Stomach (tissue), 9 donors: ENCODE data around the gene GPRC5B. TPM values are rescaled to one million over a fixed set of nuclear protein-coding genes. Genes with fewer than 3 reads are reported as not detected.

Source experiments
- DNase-seq, 2 donors: peaks; one replicate each; pipeline versions ENCODE4 v3.0.0 to v3.0.0-alpha.2; 2013 to 2019
- H3K27ac ChIP-seq, 5 donors: fragments of 200-600 bp in 4 of 5; sonication (generic) in 4 of 5; one replicate each; pipeline ENCODE4 v1.5.1; 2013 to 2019; ENCODE audit warnings: mild to moderate bottlenecking in 1 of 5, moderate library complexity in 1 of 5
- H3K27me3 ChIP-seq, 3 donors: fragments of 200-600 bp; sonication (generic); one replicate each; pipeline ENCODE4 v1.5.1; 2017 to 2019; ENCODE audit warnings: mixed run types in 1 of 3
- H3K36me3 ChIP-seq, 4 donors: fragments of 200-600 bp; sonication (generic); 1 replicate in 3 of 4; 2 replicates in 1 of 4; pipeline ENCODE4 v1.5.1; 2016 to 2019
- H3K4me1 ChIP-seq, 4 donors: fragments of 200-600 bp; sonication (generic); one replicate each; pipeline ENCODE4 v1.5.1; 2016 to 2019
- H3K4me3 ChIP-seq, 4 donors: fragments of 200-600 bp; sonication (generic) in 3 of 4; one replicate each; pipeline ENCODE4 v1.5.1; 2016 to 2019; ENCODE audit warnings: mild to moderate bottlenecking in 1 of 4
- H3K9me3 ChIP-seq, 4 donors: fragments of 200-600 bp; sonication (generic); one replicate each; pipeline ENCODE4 v1.5.1; 2016 to 2019
- EP300 ChIP-seq: sonication (generic); formaldehyde crosslinking; IDR thresholded peaks from one replicate; pipeline ENCODE4 v1.6.1; 2017; ENCODE audit warnings: antibody characterized with exemption
- POLR2A ChIP-seq, 4 donors: fragments of 450-650 bp; IDR thresholded peaks; one replicate each; pipeline ENCODE4 v1.6.1; 2016; ENCODE audit warnings: antibody characterized with exemption in 4 of 4, control low read depth in 2 of 4, mild to moderate bottlenecking in 1 of 4, moderate library complexity in 1 of 4
- POLR2AphosphoS5 ChIP-seq, 3 donors: sonication (generic); formaldehyde crosslinking; IDR thresholded peaks; one replicate each; pipeline ENCODE4 v1.6.1; 2016; ENCODE audit warnings: antibody characterized with exemption in 3 of 3
- WGBS, 5 donors: extraction: QIAGEN DNeasy Blood & Tissue Kit in 3 of 5; methylation state at CpG; one replicate each; pipeline versions ENCODE4 v1.1.5 to v1.1.7; 2013 to 2018; 5-methylcytosine and 5-hydroxymethylcytosine counted together
- intact Hi-C: fragments of 100-400 bp; cut with DNase I; formaldehyde crosslinking; loops from one replicate; pipeline ENCODE4 v1.15.1; 2023; ENCODE audit warnings: low total_unique reads
- polyA plus RNA-seq, 3 donors: library from polyadenylated mRNA; stranded (reverse); fragments of 200-250 nt; gene quantifications; one replicate each; pipeline ENCODE4 v1.2.3, GENCODE V29; 2013
- total RNA-seq, 5 donors: library from RNA; depleted of rRNA; stranded (reverse); fragments of >200 nt; gene quantifications; one replicate each; pipeline versions ENCODE4 v1.1.0 to v1.2.3, GENCODE V29; 2014 to 2016
- TF ChIP-seq, protein P1 (sequence below), 7 experiments: fragments of 450-650 bp in 4 of 7; fragments of 200-600 bp in 3 of 7; sonication (generic) in 3 of 7; IDR thresholded peaks; one replicate each; pipeline ENCODE4 v1.5.1; 2016 to 2019; ENCODE audit warnings: antibody characterized with exemption in 7 of 7, control low read depth in 2 of 7, mild to moderate bottlenecking in 1 of 7
- donor health status: healthy with polysubstance abuse.
- donor health status: Bipolar disorder and iron deficiency.
- donor health status: healthy.

Gene GPRC5B
- total and polyA plus RNA-seq, 8 donors: 6.1 to 77.2 (median 24.6) TPM

DNA sequence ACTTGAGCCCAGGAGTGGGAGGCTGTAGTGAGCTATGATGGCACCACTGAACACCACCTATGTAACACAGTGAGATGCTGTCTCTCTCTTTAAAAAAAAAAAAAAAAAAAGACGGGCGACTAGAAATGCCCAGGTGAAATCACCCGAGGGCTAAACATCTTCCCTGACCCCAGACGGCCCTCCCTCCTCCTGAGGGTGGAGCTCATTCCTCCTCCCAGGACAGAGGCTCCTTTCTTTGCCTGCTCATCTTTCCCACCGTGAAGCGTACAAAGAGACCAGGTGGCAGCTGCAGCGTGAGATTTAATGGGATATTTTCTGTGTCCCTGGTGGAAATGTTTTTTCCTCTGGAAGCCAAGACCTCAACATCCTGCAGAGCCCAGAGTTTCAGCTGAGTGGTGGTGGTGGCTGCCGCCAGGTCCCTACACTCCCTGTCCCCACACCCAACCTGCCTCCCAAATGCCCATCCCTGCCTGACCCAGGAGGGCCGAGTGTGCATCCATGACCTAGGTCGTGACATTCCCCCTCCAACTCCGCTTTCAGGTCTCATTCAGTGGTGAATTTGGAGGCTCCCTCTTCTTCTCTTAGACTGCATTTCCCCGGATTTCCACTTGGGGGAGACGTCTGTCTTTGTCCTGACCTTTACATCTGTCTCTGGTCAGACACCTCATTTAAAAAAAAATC is 14.4 kb upstream of the GPRC5B start:
- H3K9me3 ChIP-seq: no peaks in the 10 kb centered on the region
- TF ChIP-seq, protein P1, sequence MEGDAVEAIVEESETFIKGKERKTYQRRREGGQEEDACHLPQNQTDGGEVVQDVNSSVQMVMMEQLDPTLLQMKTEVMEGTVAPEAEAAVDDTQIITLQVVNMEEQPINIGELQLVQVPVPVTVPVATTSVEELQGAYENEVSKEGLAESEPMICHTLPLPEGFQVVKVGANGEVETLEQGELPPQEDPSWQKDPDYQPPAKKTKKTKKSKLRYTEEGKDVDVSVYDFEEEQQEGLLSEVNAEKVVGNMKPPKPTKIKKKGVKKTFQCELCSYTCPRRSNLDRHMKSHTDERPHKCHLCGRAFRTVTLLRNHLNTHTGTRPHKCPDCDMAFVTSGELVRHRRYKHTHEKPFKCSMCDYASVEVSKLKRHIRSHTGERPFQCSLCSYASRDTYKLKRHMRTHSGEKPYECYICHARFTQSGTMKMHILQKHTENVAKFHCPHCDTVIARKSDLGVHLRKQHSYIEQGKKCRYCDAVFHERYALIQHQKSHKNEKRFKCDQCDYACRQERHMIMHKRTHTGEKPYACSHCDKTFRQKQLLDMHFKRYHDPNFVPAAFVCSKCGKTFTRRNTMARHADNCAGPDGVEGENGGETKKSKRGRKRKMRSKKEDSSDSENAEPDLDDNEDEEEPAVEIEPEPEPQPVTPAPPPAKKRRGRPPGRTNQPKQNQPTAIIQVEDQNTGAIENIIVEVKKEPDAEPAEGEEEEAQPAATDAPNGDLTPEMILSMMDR (IDR thresholded peaks at IDR 0.05): peak in 5 of 7 experiments; percentile 33 to 73 (median 61)
- no peak for TF ChIP-seq POLR2AphosphoS5 (IDR thresholded peaks at IDR 0.05)
- DNase-seq: peak; percentile 46 to 72
- H3K27me3 ChIP-seq: peaks cover 0 to 15% (median 0%) of the 10 kb centered on the region in 3 donors
- no peak overlapping the region for H3K27ac ChIP-seq
- H3K4me3 ChIP-seq: no peak overlapping the region
- intact Hi-C loops: no loop called here
- WGBS, 5 donors: 16 to 18% (median 16%) methylated on average over 13 of the region's 13 CpGs
- H3K4me1 ChIP-seq: no peaks in the 10 kb centered on the region
- no peaks in the 10 kb centered on the region for H3K36me3 ChIP-seq

DNA sequence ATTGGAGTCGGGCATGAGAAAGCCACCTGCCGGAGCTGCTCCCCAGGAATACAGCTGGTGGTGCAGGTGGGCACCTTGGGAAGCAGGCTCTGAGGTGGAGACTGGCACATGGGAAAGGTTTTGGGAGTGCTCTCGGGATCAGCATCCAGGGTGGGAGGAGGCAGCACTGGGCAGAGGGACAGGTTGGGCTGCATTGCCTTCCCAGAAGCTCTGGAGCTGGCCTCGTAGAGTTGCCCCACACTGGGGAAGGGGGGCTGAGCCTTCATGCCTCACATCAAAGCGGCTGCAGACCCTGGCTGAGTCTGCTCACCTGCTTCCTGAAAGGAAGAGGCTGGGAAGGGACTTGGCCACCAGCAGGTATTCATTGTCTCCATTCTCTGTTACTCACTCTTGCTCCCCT is 13.5 kb upstream of the GPRC5B start:
- no peak overlapping the region for H3K27ac ChIP-seq
- no peaks in the 10 kb centered on the region for H3K9me3 ChIP-seq
- H3K27me3 ChIP-seq: peaks cover 0 to 15% (median 0%) of the 10 kb centered on the region in 3 donors
- no peaks in the 10 kb centered on the region for H3K36me3 ChIP-seq
- H3K4me1 ChIP-seq: no peaks in the 10 kb centered on the region
- no peak for TF ChIP-seq POLR2A (IDR thresholded peaks at IDR 0.05)
- TF ChIP-seq, protein P1 (IDR thresholded peaks at IDR 0.05): no peak
- TF ChIP-seq EP300: no peak
- no peak for TF ChIP-seq POLR2AphosphoS5 (IDR thresholded peaks at IDR 0.05)
- WGBS, 5 donors: 63 to 80% (median 73%) methylated on average over 4 to 5 of the region's 5 CpGs
- H3K4me3 ChIP-seq: no peak overlapping the region
- DNase-seq: no peak
- intact Hi-C loops: no loop called here

DNA sequence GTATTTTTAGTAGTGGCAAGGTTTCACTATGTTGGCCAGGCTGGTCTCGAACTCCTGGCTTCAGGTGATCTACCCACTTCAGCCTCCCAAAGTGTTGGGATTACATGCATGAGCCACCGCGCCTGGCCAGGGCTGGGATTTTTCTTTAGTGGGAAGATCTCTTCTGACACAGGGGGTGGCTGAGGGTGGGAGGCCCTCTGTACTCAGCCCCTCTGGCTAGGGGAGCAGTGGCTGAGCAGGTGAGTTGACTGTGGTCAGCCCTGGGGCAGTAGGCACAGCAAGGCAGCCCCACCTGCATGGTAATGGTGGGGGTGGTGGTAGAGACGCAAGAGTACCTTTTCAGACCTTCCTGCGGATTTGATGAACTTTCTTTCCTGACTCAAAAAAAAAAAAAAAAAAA is 12.3 kb upstream of the GPRC5B start:
- H3K27me3 ChIP-seq: peaks cover 0 to 15% (median 0%) of the 10 kb centered on the region in 3 donors
- no peak overlapping the region for H3K27ac ChIP-seq
- intact Hi-C loops: no loop called here
- 85 to 93% (median 88%) methylated on average over 5 of the region's 5 CpGs for WGBS, 5 donors
- H3K9me3 ChIP-seq: no peaks in the 10 kb centered on the region
- TF ChIP-seq, protein P1 (IDR thresholded peaks at IDR 0.05): no peak
- TF ChIP-seq EP300 (no peak), POLR2AphosphoS5 (IDR thresholded peaks at IDR 0.05) (no peak), POLR2A (IDR thresholded peaks at IDR 0.05) (no peak)
- no peaks in the 10 kb centered on the region for H3K4me1 ChIP-seq
- H3K4me3 ChIP-seq: no peak overlapping the region
- no peaks in the 10 kb centered on the region for H3K36me3 ChIP-seq
- DNase-seq: no peak

DNA sequence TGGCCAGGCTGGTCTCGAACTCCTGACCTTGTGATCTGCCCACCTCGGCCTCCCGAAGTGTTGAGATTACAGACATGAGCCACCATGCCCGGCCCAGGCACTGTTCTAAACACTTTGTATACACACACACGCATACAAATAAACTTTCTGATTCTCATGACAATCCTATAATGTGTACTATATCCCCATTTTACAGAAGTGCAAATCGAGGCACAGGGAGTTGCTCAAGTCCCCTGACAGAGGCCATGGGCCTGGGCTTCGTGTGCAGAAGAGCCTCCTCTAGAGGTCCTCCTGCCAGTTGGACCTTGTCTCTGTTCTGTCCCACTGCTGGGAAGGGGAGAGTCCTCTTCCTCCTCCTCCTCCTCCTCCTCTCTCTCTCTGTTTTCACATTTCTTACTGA is 9.9 kb upstream of the GPRC5B start:
- DNase-seq: no peak
- no peaks in the 10 kb centered on the region for H3K36me3 ChIP-seq
- no peaks in the 10 kb centered on the region for H3K9me3 ChIP-seq
- H3K27ac ChIP-seq: no peak overlapping the region
- peaks cover 0 to 15% (median 0%) of the 10 kb centered on the region in 3 donors for H3K27me3 ChIP-seq
- 75 to 90% (median 85%) methylated on average over 7 of the region's 7 CpGs for WGBS, 5 donors
- H3K4me3 ChIP-seq: no peak overlapping the region
- TF ChIP-seq POLR2AphosphoS5 (IDR thresholded peaks at IDR 0.05) (no peak), POLR2A (IDR thresholded peaks at IDR 0.05) (no peak), EP300 (no peak)
- TF ChIP-seq, protein P1 (IDR thresholded peaks at IDR 0.05): no peak
- no peaks in the 10 kb centered on the region for H3K4me1 ChIP-seq
- intact Hi-C loops: no loop called here
